Lower leg skin (tissue), 3 donors: ENCODE results near the gene CDH18.

Experiments
- CTCF ChIP-seq, 3 donors: fragments of 450-650 bp; IDR thresholded peaks; one replicate each; pipeline ENCODE4 v1.5.1; 2016; ENCODE audit warnings: antibody characterized with exemption in 3 of 3, mild to moderate bottlenecking in 3 of 3, moderate library complexity in 2 of 3
- POLR2A ChIP-seq, 2 donors: fragments of 450-650 bp; IDR thresholded peaks; one replicate each; pipeline ENCODE4 v1.6.1; 2016 to 2017; ENCODE audit warnings: antibody characterized with exemption in 2 of 2, mild to moderate bottlenecking in 1 of 2, moderate library complexity in 1 of 2

GRCh38 chr5:19855453-19855852 lies 132.5 kb downstream of the CDH18 start:
- TF ChIP-seq CTCF (IDR thresholded peaks at IDR 0.05): no peak
- no peak for TF ChIP-seq POLR2A (IDR thresholded peaks at IDR 0.05)
